K562 (cell line): ENCODE results near the gene ANKRD13B. TPM values are rescaled to one million over a fixed set of nuclear protein-coding genes. Genes with fewer than 3 reads are reported as not detected.

Source experiments
- ATF2 ChIP-seq: sonication (generic); formaldehyde crosslinking; IDR thresholded peaks from 2 replicates; pipeline ENCODE4 v1.8.1; 2022; ENCODE audit warnings: missing genetic modification reagents
- BHLHE40 ChIP-seq: IDR thresholded peaks from 2 replicates; pipeline ENCODE4 v1.6.1; 2011; ENCODE audit warnings: low read length, improper control_type of control experiment
- CREM ChIP-seq: IDR thresholded peaks from 2 replicates; pipeline ENCODE4 v1.6.1; 2014; ENCODE audit warnings: antibody characterized with exemption, low read depth
- ESRRA ChIP-seq: fragments of 450-650 bp; IDR thresholded peaks from 2 replicates; pipeline ENCODE4 v1.6.1; 2014; ENCODE audit warnings: low read depth, mild to moderate bottlenecking, moderate library complexity, borderline replicate concordance
- GATAD2B ChIP-seq: fragments of 450-650 bp; IDR thresholded peaks from 2 replicates; pipeline ENCODE4 v1.6.1; 2017; ENCODE audit warnings: mild to moderate bottlenecking, borderline replicate concordance
- HNRNPL ChIP-seq: fragments of 200-400 bp; formaldehyde crosslinking; IDR thresholded peaks from 2 replicates; pipeline ENCODE4 v1.6.1; 2017; ENCODE audit warnings: low read depth, mild to moderate bottlenecking, low read length
- IRF2 ChIP-seq: sonication (generic); formaldehyde crosslinking; IDR thresholded peaks from 2 replicates; pipeline ENCODE4 v1.8.1; 2022; ENCODE audit warnings: mild to moderate bottlenecking, missing genetic modification reagents
- MEIS2 ChIP-seq: fragments of 450-650 bp; IDR thresholded peaks from 2 replicates; pipeline ENCODE4 v1.6.1; 2014; ENCODE audit warnings: mild to moderate bottlenecking; ENCODE audit not compliant: partially characterized antibody
- NFE2 ChIP-seq: IDR thresholded peaks from 2 replicates; pipeline ENCODE4 v1.6.1; 2014; ENCODE audit warnings: antibody characterized with exemption, low read depth
- NRF1 ChIP-seq, 2 experiments: fragments of 450-650 bp; IDR thresholded peaks in 1 of 2; conservative IDR thresholded peaks in 1 of 2; 2 replicates each; pipeline ENCODE4 v1.6.1; 2014; ENCODE audit warnings: mild to moderate bottlenecking in 2 of 2
- POLR2B ChIP-seq: fragments of 450-650 bp; IDR thresholded peaks from 2 replicates; pipeline ENCODE4 v1.6.1; 2018; ENCODE audit warnings: low read depth; ENCODE audit not compliant: partially characterized antibody
- SP1 ChIP-seq: sonication (generic); formaldehyde crosslinking; IDR thresholded peaks from 2 replicates; pipeline ENCODE4 v1.8.1; 2022; ENCODE audit warnings: mild to moderate bottlenecking, missing genetic modification reagents
- STAT5A ChIP-seq: IDR thresholded peaks from 2 replicates; pipeline ENCODE4 v1.6.1; 2012; ENCODE audit warnings: low read length, inconsistent platforms, borderline replicate concordance
- TGIF2 ChIP-seq: sonication (generic); formaldehyde crosslinking; IDR thresholded peaks from 2 replicates; pipeline ENCODE4 v1.8.1; 2022; ENCODE audit warnings: mild to moderate bottlenecking, missing genetic modification reagents, moderate library complexity
- ZKSCAN8 ChIP-seq: fragments of 200-800 bp; sonication (Bioruptor generic); IDR thresholded peaks from 2 replicates; pipeline ENCODE4 v1.6.1; 2016; ENCODE audit warnings: missing genetic modification characterization, missing compliant biosample characterization
- ZNF140 ChIP-seq: fragments of 250-450 bp; sonication (Bioruptor Pico); IDR thresholded peaks from 2 replicates; pipeline ENCODE4 v1.8.0; 2021; ENCODE audit warnings: moderate library complexity, mild to moderate bottlenecking, inconsistent platforms
- ZNF165 ChIP-seq: fragments of 250-450 bp; sonication (Bioruptor Pico); IDR thresholded peaks from 2 replicates; pipeline ENCODE4 v1.4.0; 2020; ENCODE audit warnings: borderline replicate concordance
- ZNF431 ChIP-seq: sonication (generic); formaldehyde crosslinking; IDR thresholded peaks from 2 replicates; pipeline ENCODE4 v1.8.0; 2022; ENCODE audit warnings: mild to moderate bottlenecking, missing genetic modification reagents
- polyA plus RNA-seq, 8 experiments: library from polyadenylated mRNA; depleted of rRNA in 4 of 8; stranded (reverse) in 5 of 8; unstranded in 3 of 8; fragments of >200 nt; fragmentation: Nextera tagmentation in 2 of 8; fragmentation: Illumina TruSeq in 1 of 8; extraction: Ambion mirVana in 2 of 8; extraction: Trizol in 1 of 8; gene quantifications; 2 replicates each; pipeline versions ENCODE4 v1.2.1 to v1.2.3, GENCODE V29; 2011 to 2014; ENCODE audit warnings: inconsistent platforms in 1 of 8, missing spikeins in 1 of 8
- total RNA-seq, 7 experiments: library from RNA; depleted of rRNA in 6 of 7; stranded (reverse); fragments of >200 nt in 6 of 7; fragmentation: Illumina TruSeq in 2 of 7; extraction: Trizol in 2 of 7; gene quantifications; 2 replicates each; pipeline versions ENCODE4 v1.2.1 to v1.2.3, GENCODE V29; 2011 to 2021; ENCODE audit warnings: low replicate concordance in 1 of 7
- TF ChIP-seq, protein P1 (sequence below): fragments of 250-450 bp; sonication (Bioruptor Pico); IDR thresholded peaks from 2 replicates; pipeline ENCODE4 v1.5.0; 2022; ENCODE audit warnings: mild to moderate bottlenecking
- TF ChIP-seq, protein P2 (sequence below): fragments of 450-650 bp; formaldehyde crosslinking; IDR thresholded peaks from 2 replicates; pipeline ENCODE4 v1.4.0; 2020; ENCODE audit warnings: mild to moderate bottlenecking, moderate library complexity
- TF ChIP-seq, protein P3 (sequence below): sonication (generic); formaldehyde crosslinking; IDR thresholded peaks from 2 replicates; pipeline ENCODE4 v1.8.0; 2022; ENCODE audit warnings: mild to moderate bottlenecking, missing genetic modification reagents

Gene ANKRD13B
- total and polyA plus RNA-seq, 9 of the 15 experiments (the other 6 are each of a cell fraction or from before 2014, with no cell fraction given) = 0.15 to 28.1 (median 4.6) TPM

DNA sequence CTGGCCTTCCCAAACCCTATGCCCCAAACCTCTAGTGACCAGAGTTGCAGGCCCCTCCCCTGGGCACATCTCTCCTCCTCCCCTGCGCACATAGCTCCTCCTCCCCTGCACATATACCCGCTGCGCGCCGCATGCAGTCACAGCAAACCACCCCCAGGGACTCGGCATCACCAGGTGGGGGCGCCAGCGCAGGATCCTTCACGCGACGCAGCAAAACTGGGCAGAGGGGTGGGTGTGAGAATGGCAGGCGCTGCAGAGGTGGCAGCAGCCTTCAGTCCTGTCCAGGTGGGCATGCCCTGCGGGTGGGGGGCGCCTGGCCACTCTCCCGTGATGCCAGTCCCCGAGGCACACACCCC lies 24.2 kb downstream of the ANKRD13B start (continued):
- TF ChIP-seq, protein P1, sequence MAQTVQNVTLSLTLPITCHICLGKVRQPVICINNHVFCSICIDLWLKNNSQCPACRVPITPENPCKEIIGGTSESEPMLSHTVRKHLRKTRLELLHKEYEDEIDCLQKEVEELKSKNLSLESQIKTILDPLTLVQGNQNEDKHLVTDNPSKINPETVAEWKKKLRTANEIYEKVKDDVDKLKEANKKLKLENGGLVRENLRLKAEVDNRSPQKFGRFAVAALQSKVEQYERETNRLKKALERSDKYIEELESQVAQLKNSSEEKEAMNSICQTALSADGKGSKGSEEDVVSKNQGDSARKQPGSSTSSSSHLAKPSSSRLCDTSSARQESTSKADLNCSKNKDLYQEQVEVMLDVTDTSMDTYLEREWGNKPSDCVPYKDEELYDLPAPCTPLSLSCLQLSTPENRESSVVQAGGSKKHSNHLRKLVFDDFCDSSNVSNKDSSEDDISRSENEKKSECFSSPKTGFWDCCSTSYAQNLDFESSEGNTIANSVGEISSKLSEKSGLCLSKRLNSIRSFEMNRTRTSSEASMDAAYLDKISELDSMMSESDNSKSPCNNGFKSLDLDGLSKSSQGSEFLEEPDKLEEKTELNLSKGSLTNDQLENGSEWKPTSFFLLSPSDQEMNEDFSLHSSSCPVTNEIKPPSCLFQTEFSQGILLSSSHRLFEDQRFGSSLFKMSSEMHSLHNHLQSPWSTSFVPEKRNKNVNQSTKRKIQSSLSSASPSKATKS (CRISPR knock-in tag) = no peak
- TF ChIP-seq ZNF431 (CRISPR knock-in tag) (0 out of 2 replicates have a peak, but pooled peaks have one; percentile 13), BHLHE40 (no peak), CREM (0 out of 2 replicates have a peak, but pooled peaks have one; percentile 2), GATAD2B (no peak), ZNF140 (no peak), ZNF165 (CRISPR knock-in tag) (no peak), ESRRA (no peak), ATF2 (CRISPR knock-in tag) (no peak), TGIF2 (CRISPR knock-in tag) (no peak), MEIS2 (no peak), SP1 (CRISPR knock-in tag) (no peak), NRF1 (conservative IDR thresholded peaks at IDR 0.05 in 1 of 2, IDR thresholded peaks at IDR 0.05 in 1 of 2) (peak; percentile 52 to 58), STAT5A (no peak), POLR2B (no peak), NFE2 (peak; percentile 25; the same call in 1 of the 2 replicates), HNRNPL (peak; percentile 59; the same call in 1 of the 2 replicates), IRF2 (CRISPR knock-in tag) (0 out of 2 replicates have a peak, but pooled peaks have one; percentile 32), ZKSCAN8 (no peak)
- TF ChIP-seq, protein P2, sequence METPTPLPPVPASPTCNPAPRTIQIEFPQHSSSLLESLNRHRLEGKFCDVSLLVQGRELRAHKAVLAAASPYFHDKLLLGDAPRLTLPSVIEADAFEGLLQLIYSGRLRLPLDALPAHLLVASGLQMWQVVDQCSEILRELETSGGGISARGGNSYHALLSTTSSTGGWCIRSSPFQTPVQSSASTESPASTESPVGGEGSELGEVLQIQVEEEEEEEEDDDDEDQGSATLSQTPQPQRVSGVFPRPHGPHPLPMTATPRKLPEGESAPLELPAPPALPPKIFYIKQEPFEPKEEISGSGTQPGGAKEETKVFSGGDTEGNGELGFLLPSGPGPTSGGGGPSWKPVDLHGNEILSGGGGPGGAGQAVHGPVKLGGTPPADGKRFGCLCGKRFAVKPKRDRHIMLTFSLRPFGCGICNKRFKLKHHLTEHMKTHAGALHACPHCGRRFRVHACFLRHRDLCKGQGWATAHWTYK (CRISPR knock-in tag) = no peak
- TF ChIP-seq, protein P3, sequence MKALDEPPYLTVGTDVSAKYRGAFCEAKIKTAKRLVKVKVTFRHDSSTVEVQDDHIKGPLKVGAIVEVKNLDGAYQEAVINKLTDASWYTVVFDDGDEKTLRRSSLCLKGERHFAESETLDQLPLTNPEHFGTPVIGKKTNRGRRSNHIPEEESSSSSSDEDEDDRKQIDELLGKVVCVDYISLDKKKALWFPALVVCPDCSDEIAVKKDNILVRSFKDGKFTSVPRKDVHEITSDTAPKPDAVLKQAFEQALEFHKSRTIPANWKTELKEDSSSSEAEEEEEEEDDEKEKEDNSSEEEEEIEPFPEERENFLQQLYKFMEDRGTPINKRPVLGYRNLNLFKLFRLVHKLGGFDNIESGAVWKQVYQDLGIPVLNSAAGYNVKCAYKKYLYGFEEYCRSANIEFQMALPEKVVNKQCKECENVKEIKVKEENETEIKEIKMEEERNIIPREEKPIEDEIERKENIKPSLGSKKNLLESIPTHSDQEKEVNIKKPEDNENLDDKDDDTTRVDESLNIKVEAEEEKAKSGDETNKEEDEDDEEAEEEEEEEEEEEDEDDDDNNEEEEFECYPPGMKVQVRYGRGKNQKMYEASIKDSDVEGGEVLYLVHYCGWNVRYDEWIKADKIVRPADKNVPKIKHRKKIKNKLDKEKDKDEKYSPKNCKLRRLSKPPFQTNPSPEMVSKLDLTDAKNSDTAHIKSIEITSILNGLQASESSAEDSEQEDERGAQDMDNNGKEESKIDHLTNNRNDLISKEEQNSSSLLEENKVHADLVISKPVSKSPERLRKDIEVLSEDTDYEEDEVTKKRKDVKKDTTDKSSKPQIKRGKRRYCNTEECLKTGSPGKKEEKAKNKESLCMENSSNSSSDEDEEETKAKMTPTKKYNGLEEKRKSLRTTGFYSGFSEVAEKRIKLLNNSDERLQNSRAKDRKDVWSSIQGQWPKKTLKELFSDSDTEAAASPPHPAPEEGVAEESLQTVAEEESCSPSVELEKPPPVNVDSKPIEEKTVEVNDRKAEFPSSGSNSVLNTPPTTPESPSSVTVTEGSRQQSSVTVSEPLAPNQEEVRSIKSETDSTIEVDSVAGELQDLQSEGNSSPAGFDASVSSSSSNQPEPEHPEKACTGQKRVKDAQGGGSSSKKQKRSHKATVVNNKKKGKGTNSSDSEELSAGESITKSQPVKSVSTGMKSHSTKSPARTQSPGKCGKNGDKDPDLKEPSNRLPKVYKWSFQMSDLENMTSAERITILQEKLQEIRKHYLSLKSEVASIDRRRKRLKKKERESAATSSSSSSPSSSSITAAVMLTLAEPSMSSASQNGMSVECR (CRISPR knock-in tag) = peak; percentile 4; the same call in 1 of the 2 replicates
